Measurements from ENCODE around the gene APLP1.

The APLP1 gene

DNA sequence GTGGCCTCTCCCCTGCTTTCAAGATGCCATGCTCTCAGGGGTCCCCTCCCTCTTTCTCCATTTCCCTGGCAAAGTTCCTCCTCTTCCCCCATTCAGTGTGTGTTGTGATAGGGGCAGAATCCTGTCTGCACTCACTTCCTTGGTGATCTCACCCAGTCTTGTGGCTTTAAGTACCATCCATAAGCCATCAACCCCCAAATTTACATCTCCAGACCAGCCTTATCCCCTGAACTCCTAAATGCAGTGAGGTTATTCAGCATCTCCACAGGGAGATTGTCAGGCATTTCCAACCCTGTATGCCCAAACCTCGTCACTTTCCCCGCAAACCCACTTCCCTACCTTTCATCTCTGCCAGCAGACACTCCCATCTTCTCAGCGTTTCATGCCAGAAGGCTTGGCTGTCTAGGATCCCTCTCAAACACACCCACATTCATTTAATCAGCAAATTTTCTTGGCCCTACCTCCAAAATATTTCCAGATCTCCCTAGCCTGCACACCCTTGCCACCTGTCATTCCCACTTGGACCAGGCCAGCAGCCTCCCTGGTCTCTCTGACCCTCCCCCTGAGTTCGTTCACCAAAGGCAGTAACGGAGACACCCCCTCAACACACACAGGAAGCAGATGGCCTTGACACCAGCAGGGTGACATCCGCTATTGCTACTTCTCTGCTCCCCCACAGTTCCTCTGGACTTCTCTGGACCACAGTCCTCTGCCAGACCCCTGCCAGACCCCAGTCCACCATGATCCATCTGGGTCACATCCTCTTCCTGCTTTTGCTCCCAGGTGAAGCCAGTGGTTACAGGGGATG is 33.7 kb downstream of the APLP1 start, which contains the start of gene HCST:
Gene HCST (plus strand): TSS at position 676 of the 808 bp plus-strand sequence. CDS start 65 bp downstream, at position 741.
- TF ChIP-seq, protein P1, sequence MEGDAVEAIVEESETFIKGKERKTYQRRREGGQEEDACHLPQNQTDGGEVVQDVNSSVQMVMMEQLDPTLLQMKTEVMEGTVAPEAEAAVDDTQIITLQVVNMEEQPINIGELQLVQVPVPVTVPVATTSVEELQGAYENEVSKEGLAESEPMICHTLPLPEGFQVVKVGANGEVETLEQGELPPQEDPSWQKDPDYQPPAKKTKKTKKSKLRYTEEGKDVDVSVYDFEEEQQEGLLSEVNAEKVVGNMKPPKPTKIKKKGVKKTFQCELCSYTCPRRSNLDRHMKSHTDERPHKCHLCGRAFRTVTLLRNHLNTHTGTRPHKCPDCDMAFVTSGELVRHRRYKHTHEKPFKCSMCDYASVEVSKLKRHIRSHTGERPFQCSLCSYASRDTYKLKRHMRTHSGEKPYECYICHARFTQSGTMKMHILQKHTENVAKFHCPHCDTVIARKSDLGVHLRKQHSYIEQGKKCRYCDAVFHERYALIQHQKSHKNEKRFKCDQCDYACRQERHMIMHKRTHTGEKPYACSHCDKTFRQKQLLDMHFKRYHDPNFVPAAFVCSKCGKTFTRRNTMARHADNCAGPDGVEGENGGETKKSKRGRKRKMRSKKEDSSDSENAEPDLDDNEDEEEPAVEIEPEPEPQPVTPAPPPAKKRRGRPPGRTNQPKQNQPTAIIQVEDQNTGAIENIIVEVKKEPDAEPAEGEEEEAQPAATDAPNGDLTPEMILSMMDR (IDR thresholded peaks at IDR 0.05; ENCODE audit: low read length): no peak
- TF ChIP-seq EZH2 (optimal IDR thresholded peaks at IDR 0.05; ENCODE audit: low read depth, low read length): no peak
- no peak for TF ChIP-seq EZH2phosphoT487 (IDR thresholded peaks at IDR 0.05; ENCODE audit: low read length)
- H3K9me2 ChIP-seq (replicated peaks; ENCODE audit: insufficient read depth, low read length): no peaks in the 10 kb centered on the region
- peak within 1 kb of the TSS; percentile 91 for H2AFZ ChIP-seq (ENCODE audit: low read length)
- no peaks in the 10 kb centered on the region for H4K20me1 ChIP-seq (ENCODE audit: insufficient read depth, low read length)
- peak within 1 kb of the TSS; percentile 53; the same call in 1 of the 2 replicates for H3K9ac ChIP-seq (ENCODE audit: low read length)
- no peak for DNase-seq
- H3K4me3 ChIP-seq (ENCODE audit: low read length): peak within 1 kb of the TSS; percentile 63
- H3K36me3 ChIP-seq (replicated peaks; ENCODE audit: insufficient read depth, low read length): no peaks in the 10 kb centered on the region
- peaks cover 9% of the 10 kb centered on the region for H3K4me1 ChIP-seq (ENCODE audit: low read length)
- H3K27ac ChIP-seq (ENCODE audit: low read length): no peak within 1 kb of the TSS
- H3K9me3 ChIP-seq (replicated peaks; ENCODE audit: insufficient read depth, low read length): no peaks in the 10 kb centered on the region
- H3K4me2 ChIP-seq (ENCODE audit: low read depth, low read length): peak within 1 kb of the TSS; percentile 94
- peaks cover 22% of the 10 kb centered on the region for H3K27me3 ChIP-seq (replicated peaks; ENCODE audit: insufficient read depth, low read length)
- peaks cover 9% of the 10 kb centered on the region; the same call in 1 of the 2 replicates for H3F3A ChIP-seq (ENCODE audit: insufficient read depth, low read length)
- H3K79me2 ChIP-seq (ENCODE audit: low read length): peaks cover 9% of the 10 kb centered on the region; the same call in 1 of the 2 replicates

DNA sequence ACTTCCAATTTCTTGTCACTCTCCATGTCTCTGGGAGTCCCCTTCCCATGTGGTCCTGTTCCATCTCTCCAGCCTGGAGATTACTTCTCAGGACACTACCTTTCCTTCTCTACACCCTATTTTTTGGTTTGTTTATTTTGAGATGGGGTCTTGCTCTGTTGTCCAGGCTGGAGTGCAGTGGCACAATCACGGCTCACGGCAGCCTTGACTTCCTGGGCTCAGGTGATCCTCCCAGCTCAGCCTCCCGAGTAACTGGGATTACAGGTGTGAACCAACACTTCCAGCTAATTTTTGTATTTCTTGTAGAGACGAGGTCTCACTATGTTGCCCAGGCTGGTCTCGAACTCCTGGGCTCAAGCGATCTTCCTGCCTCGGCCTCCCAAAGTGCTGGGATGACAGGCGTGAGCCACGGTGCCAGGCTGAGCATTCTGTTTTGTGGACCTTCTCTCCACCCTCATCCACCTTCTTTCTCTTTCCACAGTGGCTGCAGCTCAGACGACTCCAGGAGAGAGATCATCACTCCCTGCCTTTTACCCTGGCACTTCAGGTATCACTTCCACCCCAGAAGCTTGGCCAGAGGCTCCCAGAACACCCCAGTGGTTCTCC is 34.6 kb downstream of the APLP1 start:
- no peak overlapping the region for H3K27ac ChIP-seq (ENCODE audit: low read length)

DNA sequence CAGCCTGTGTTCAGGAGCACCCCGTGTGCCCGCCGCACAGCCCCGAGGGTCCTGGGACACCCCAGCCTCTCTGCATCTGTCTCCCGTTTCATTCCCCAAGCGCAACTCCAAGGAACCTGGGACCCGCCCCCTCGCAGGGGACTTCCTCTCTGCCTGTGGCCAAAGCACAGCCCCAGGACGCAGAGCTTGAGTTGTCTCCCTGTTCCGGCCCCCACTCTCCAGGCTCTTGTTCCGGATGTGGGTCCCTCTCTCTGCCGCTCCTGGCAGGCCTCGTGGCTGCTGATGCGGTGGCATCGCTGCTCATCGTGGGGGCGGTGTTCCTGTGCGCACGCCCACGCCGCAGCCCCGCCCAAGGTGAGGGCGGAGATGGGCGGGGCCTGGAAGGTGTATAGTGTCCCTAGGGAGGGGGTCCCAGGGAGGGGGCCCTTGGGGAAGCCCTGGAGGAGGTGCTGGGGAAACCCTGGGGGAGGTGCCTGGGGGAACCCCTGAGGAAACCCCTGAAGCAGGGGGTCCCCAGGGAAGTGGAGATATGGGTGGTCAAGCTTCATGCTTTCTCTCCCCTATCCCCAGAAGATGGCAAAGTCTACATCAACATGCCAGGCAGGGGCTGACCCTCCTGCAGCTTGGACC is 35.3 kb downstream of the APLP1 start:
- peak overlapping the region; percentile 91 for H2AFZ ChIP-seq (ENCODE audit: low read length)
- no peak overlapping the region for H3K27ac ChIP-seq (ENCODE audit: low read length)
- no peaks in the 10 kb centered on the region for H4K20me1 ChIP-seq (ENCODE audit: insufficient read depth, low read length)
- no peaks in the 10 kb centered on the region for H3K9me3 ChIP-seq (replicated peaks; ENCODE audit: insufficient read depth, low read length)
- H3K4me3 ChIP-seq (ENCODE audit: low read length): peak overlapping the region; percentile 63
- peaks cover 36% of the 10 kb centered on the region for H3K27me3 ChIP-seq (replicated peaks; ENCODE audit: insufficient read depth, low read length)
- TF ChIP-seq EZH2phosphoT487 (IDR thresholded peaks at IDR 0.05; ENCODE audit: low read length) (no peak), EZH2 (optimal IDR thresholded peaks at IDR 0.05; ENCODE audit: low read depth, low read length) (no peak)
- TF ChIP-seq, protein P1 (IDR thresholded peaks at IDR 0.05; ENCODE audit: low read length): no peak
- peaks cover 6% of the 10 kb centered on the region; the same call in 1 of the 2 replicates for H3K79me2 ChIP-seq (ENCODE audit: low read length)
- H3F3A ChIP-seq (ENCODE audit: insufficient read depth, low read length): peaks cover 9% of the 10 kb centered on the region; the same call in 1 of the 2 replicates
- peaks cover 7% of the 10 kb centered on the region for H3K4me1 ChIP-seq (ENCODE audit: low read length)
- H3K9me2 ChIP-seq (replicated peaks; ENCODE audit: insufficient read depth, low read length): no peaks in the 10 kb centered on the region
- peak overlapping the region; percentile 53; the same call in 1 of the 2 replicates for H3K9ac ChIP-seq (ENCODE audit: low read length)
- H3K4me2 ChIP-seq (ENCODE audit: low read depth, low read length): peak overlapping the region; percentile 94
- H3K36me3 ChIP-seq (replicated peaks; ENCODE audit: insufficient read depth, low read length): no peaks in the 10 kb centered on the region
- DNase-seq: peak; percentile 84

More for the DNA sequence above, 34.6 kb downstream of the APLP1 start:
- Histone ChIP-seq H2AFZ (ENCODE audit: low read length) (peak overlapping the region; percentile 91), H3K9me3 (replicated peaks; ENCODE audit: insufficient read depth, low read length) (no peaks in the 10 kb centered on the region), H3F3A (ENCODE audit: insufficient read depth, low read length) (peaks cover 9% of the 10 kb centered on the region; the same call in 1 of the 2 replicates), H3K79me2 (ENCODE audit: low read length) (peaks cover 9% of the 10 kb centered on the region; the same call in 1 of the 2 replicates), H3K4me3 (ENCODE audit: low read length) (peak overlapping the region; percentile 63), H3K9ac (ENCODE audit: low read length) (peak overlapping the region; percentile 53; the same call in 1 of the 2 replicates), H3K36me3 (replicated peaks; ENCODE audit: insufficient read depth, low read length) (no peaks in the 10 kb centered on the region), H3K27me3 (replicated peaks; ENCODE audit: insufficient read depth, low read length) (peaks cover 31% of the 10 kb centered on the region), H4K20me1 (ENCODE audit: insufficient read depth, low read length) (no peaks in the 10 kb centered on the region), H3K4me2 (ENCODE audit: low read depth, low read length) (peak overlapping the region; percentile 94), H3K4me1 (ENCODE audit: low read length) (peaks cover 9% of the 10 kb centered on the region), H3K9me2 (replicated peaks; ENCODE audit: insufficient read depth, low read length) (no peaks in the 10 kb centered on the region)
- no peak for TF ChIP-seq EZH2phosphoT487 (IDR thresholded peaks at IDR 0.05; ENCODE audit: low read length)
- no peak for TF ChIP-seq EZH2 (optimal IDR thresholded peaks at IDR 0.05; ENCODE audit: low read depth, low read length)
- TF ChIP-seq, protein P1 (IDR thresholded peaks at IDR 0.05; ENCODE audit: low read length): no peak
- DNase-seq: no peak
